Caco-2 (cell line): ENCODE data around the gene LPAR2. TPM values are rescaled to one million over a fixed set of nuclear protein-coding genes. Genes with fewer than 3 reads are reported as not detected.

Source experiments
- BruUV-seq: library from RNA; stranded (reverse); fragments of 400-500 nt; replicated peaks from 2 replicates; lab custom pipeline; 2021; lab: Mats Ljungman, UMichigan
- CTCF ChIA-PET: fragments of 300-600 bp; sonication (Branson Sonifier 250); formaldehyde crosslinking; loops from one replicate; lab custom pipeline; 2022; ENCODE audit warnings: antibody characterized with exemption; lab: Charles Lee
- POLR2A ChIA-PET: fragments of 300-600 bp; sonication (Branson Sonifier 250); formaldehyde crosslinking; loops from one replicate; lab custom pipeline; 2022; ENCODE audit warnings: antibody characterized with exemption; lab: Charles Lee
- DNase-seq, 2 experiments: peaks; one replicate each; pipeline versions ENCODE4 v3.0.0 to v3.0.0-alpha.2; 2020 to 2022
- H3K27me3 ChIP-seq: replicated peaks from 2 replicates; pipeline ENCODE4 v1.6.0; 2011; ENCODE audit warnings: low read length; ENCODE audit not compliant: control insufficient read depth, insufficient read depth
- H3K36me3 ChIP-seq: 2 replicates; pipeline ENCODE4 v1.5.1; 2011; ENCODE audit warnings: low read length; ENCODE audit not compliant: control insufficient read depth, insufficient read depth
- H3K4me1 ChIP-seq: fragments of 250-450 bp; sonication (Bioruptor Pico); 2 replicates; pipeline ENCODE4 v1.5.1; 2020; ENCODE audit warnings: mild to moderate bottlenecking
- H3K4me3 ChIP-seq: 2 replicates; pipeline ENCODE4 v1.5.1; 2011; ENCODE audit warnings: low read depth, mild to moderate bottlenecking, control low read depth, low read length
- H3K9me3 ChIP-seq: fragments of 250-450 bp; sonication (Bioruptor Pico); 2 replicates; pipeline ENCODE4 v1.5.1; 2020; ENCODE audit warnings: mild to moderate bottlenecking, moderate library complexity
- H3K27ac Mint-ChIP-seq: one replicate; pipeline ENCODE4 v1.8.0; 2022; ENCODE audit warnings: mixed read lengths; ENCODE audit not compliant: unreplicated experiment
- H3K27me3 Mint-ChIP-seq: one replicate; pipeline ENCODE4 v1.8.0; 2022; ENCODE audit warnings: mixed read lengths; ENCODE audit not compliant: insufficient read depth, unreplicated experiment
- H3K36me3 Mint-ChIP-seq: one replicate; pipeline ENCODE4 v1.8.0; 2022; ENCODE audit warnings: mild to moderate bottlenecking, mixed read lengths; ENCODE audit not compliant: insufficient read depth, unreplicated experiment
- H3K4me1 Mint-ChIP-seq: one replicate; pipeline ENCODE4 v1.8.0; 2022; ENCODE audit warnings: low read depth, mixed read lengths; ENCODE audit not compliant: unreplicated experiment
- H3K4me3 Mint-ChIP-seq: one replicate; pipeline ENCODE4 v1.8.0; 2022; ENCODE audit warnings: mild to moderate bottlenecking, moderate library complexity, mixed read lengths; ENCODE audit not compliant: unreplicated experiment
- H3K9me3 Mint-ChIP-seq: one replicate; pipeline ENCODE4 v1.8.0; 2022; ENCODE audit warnings: mixed read lengths; ENCODE audit not compliant: unreplicated experiment
- CTCF ChIP-seq, 2 experiments: fragments of 200-600 bp in 1 of 2; IDR thresholded peaks; 1 replicate in 1 of 2; 2 replicates in 1 of 2; pipeline versions ENCODE4 v1.5.1 to v1.8.0; 2011 to 2022; ENCODE audit warnings: antibody characterized with exemption in 1 of 2, control low read depth in 1 of 2, inconsistent platforms in 1 of 2, low read depth in 1 of 2, low read length in 1 of 2, mild to moderate bottlenecking in 1 of 2, moderate library complexity in 1 of 2; ENCODE audit not compliant: insufficient read depth in 1 of 2, severe bottlenecking in 1 of 2, unreplicated experiment in 1 of 2
- intact Hi-C: fragments of 100-400 bp; cut with micrococcal nuclease; formaldehyde crosslinking; loops from one replicate; pipeline ENCODE4 v1.10.0; 2022; ENCODE audit not compliant: unreplicated experiment
- total RNA-seq: library from RNA; stranded (reverse); gene quantifications from 2 replicates; pipeline ENCODE4 v1.2.3, GENCODE V29; 2022

LPAR2 gene
- total RNA-seq, 1 experiment from 2014 or later, result 29.3 TPM

GRCh38 chr19:19584356-19584755, 43.7 kb downstream of the LPAR2 start:
- POLR2A ChIA-PET, result no interaction called here
- Histone ChIP-seq H3K4me1 (no peaks in the 10 kb centered on the region), H3K9me3 (no peaks in the 10 kb centered on the region), H3K4me3 (no peak overlapping the region), H3K36me3 (no peaks in the 10 kb centered on the region), H3K27me3 (no peaks in the 10 kb centered on the region)
- CTCF ChIA-PET, result interaction anchor here (0.7 kb wide), 1 partner anchor 27 kb away, joined by 4 read pairs; no protein-coding TSS in a partner anchor
- Mint-ChIP-seq H3K27me3 (no peaks in the 10 kb centered on the region), H3K9me3 (no peaks in the 10 kb centered on the region), H3K36me3 (no peaks in the 10 kb centered on the region), H3K4me3 (no peak overlapping the region), H3K27ac (no peak overlapping the region), H3K4me1 (peaks cover 7% of the 10 kb centered on the region)
- no peak for TF ChIP-seq CTCF (IDR thresholded peaks at IDR 0.05; ENCODE audit: insufficient read depth in 1 of 2, low read depth in 1 of 2, low read length in 1 of 2, severe bottlenecking in 1 of 2, unreplicated experiment in 1 of 2)
- DNase-seq, result no peak
- intact Hi-C loops, result no loop called here
- no TSS peak for BruUV-seq

GRCh38 chr19:19582471-19582870, 45.5 kb downstream of the LPAR2 start:
- CTCF ChIA-PET, result no interaction called here
- intact Hi-C loops, result no loop called here
- H3K36me3 Mint-ChIP-seq, result no peaks in the 10 kb centered on the region
- H3K4me1 ChIP-seq, result no peaks in the 10 kb centered on the region
- no peaks in the 10 kb centered on the region for H3K27me3 Mint-ChIP-seq
- H3K4me3 ChIP-seq, result no peak overlapping the region
- DNase-seq, result no peak
- H3K4me3 Mint-ChIP-seq, result no peak overlapping the region
- peak overlapping the region; percentile 46 for H3K27ac Mint-ChIP-seq
- POLR2A ChIA-PET, result no interaction called here
- no TSS peak for BruUV-seq
- no peaks in the 10 kb centered on the region for H3K36me3 ChIP-seq
- no peaks in the 10 kb centered on the region for H3K9me3 Mint-ChIP-seq
- no peaks in the 10 kb centered on the region for H3K9me3 ChIP-seq
- H3K27me3 ChIP-seq, result no peaks in the 10 kb centered on the region
- no peak for TF ChIP-seq CTCF (IDR thresholded peaks at IDR 0.05; ENCODE audit: insufficient read depth in 1 of 2, low read depth in 1 of 2, low read length in 1 of 2, severe bottlenecking in 1 of 2, unreplicated experiment in 1 of 2)
- peaks cover 7% of the 10 kb centered on the region for H3K4me1 Mint-ChIP-seq

GRCh38 chr19:19581391-19581790, 46.6 kb downstream of the LPAR2 start:
- TF ChIP-seq CTCF (IDR thresholded peaks at IDR 0.05; ENCODE audit: insufficient read depth in 1 of 2, low read depth in 1 of 2, low read length in 1 of 2, severe bottlenecking in 1 of 2, unreplicated experiment in 1 of 2), result no peak
- Mint-ChIP-seq H3K27ac (no peak overlapping the region), H3K27me3 (no peaks in the 10 kb centered on the region), H3K36me3 (no peaks in the 10 kb centered on the region), H3K9me3 (no peaks in the 10 kb centered on the region), H3K4me3 (no peak overlapping the region), H3K4me1 (peaks cover 7% of the 10 kb centered on the region)
- no TSS peak for BruUV-seq
- DNase-seq, result no peak
- POLR2A ChIA-PET, result no interaction called here
- Histone ChIP-seq H3K36me3 (no peaks in the 10 kb centered on the region), H3K9me3 (no peaks in the 10 kb centered on the region), H3K4me1 (no peaks in the 10 kb centered on the region), H3K27me3 (no peaks in the 10 kb centered on the region), H3K4me3 (no peak overlapping the region)
- intact Hi-C loops, result no loop called here
- CTCF ChIA-PET, result no interaction called here
